Vagina (tissue), 2 donors: ENCODE data around the gene SLC5A2.

Experiments used
- POLR2A ChIP-seq, 2 donors: fragments of 450-650 bp; IDR thresholded peaks; one replicate each; pipeline ENCODE4 v1.6.1; 2017; ENCODE audit warnings: antibody characterized with exemption in 2 of 2, mild to moderate bottlenecking in 2 of 2, moderate library complexity in 2 of 2
- POLR2AphosphoS5 ChIP-seq, 2 donors: sonication (generic); formaldehyde crosslinking; IDR thresholded peaks; one replicate each; pipeline ENCODE4 v1.9.0; 2017; ENCODE audit warnings: antibody characterized with exemption in 2 of 2, mild to moderate bottlenecking in 2 of 2, low read depth in 1 of 2; ENCODE audit not compliant: insufficient read depth in 1 of 2
- TF ChIP-seq, protein P1 (sequence below), 3 experiments: fragments of 450-650 bp in 2 of 3; fragments of 200-600 bp in 1 of 3; sonication (generic) in 1 of 3; IDR thresholded peaks; one replicate each; pipeline ENCODE4 v1.5.1; 2017 to 2019; ENCODE audit warnings: antibody characterized with exemption in 3 of 3, mild to moderate bottlenecking in 2 of 3, moderate library complexity in 2 of 3

DNA sequence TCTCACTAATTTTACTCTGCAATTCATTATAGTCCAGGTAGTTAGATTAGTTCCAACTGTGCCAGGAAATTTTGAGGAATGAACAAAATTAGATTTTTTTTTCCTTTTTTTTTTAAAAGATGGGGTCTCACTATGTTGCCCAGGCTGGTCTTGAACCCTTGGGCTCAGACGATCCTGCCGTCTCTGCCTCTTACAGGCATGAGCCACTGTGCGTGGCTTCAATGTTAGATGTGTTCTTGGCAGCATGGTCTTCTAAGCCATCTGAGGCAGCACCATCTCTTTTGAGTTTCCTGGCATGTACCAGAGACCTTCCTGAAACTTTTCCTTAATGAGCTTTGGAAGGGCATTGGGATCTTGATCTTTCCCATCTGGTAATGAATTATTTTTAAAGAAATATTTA lies 42.2 kb downstream of the SLC5A2 start:
- TF ChIP-seq POLR2AphosphoS5 (IDR thresholded peaks at IDR 0.05; ENCODE audit: insufficient read depth in 1 of 2, low read depth in 1 of 2), result no peak
- TF ChIP-seq POLR2A (IDR thresholded peaks at IDR 0.05), result no peak
- TF ChIP-seq, protein P1, sequence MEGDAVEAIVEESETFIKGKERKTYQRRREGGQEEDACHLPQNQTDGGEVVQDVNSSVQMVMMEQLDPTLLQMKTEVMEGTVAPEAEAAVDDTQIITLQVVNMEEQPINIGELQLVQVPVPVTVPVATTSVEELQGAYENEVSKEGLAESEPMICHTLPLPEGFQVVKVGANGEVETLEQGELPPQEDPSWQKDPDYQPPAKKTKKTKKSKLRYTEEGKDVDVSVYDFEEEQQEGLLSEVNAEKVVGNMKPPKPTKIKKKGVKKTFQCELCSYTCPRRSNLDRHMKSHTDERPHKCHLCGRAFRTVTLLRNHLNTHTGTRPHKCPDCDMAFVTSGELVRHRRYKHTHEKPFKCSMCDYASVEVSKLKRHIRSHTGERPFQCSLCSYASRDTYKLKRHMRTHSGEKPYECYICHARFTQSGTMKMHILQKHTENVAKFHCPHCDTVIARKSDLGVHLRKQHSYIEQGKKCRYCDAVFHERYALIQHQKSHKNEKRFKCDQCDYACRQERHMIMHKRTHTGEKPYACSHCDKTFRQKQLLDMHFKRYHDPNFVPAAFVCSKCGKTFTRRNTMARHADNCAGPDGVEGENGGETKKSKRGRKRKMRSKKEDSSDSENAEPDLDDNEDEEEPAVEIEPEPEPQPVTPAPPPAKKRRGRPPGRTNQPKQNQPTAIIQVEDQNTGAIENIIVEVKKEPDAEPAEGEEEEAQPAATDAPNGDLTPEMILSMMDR (IDR thresholded peaks at IDR 0.05), result no peak
